Stimulated activated memory B cell treated with anti-CD40 and anti-IgM and Interleukin-4, amounts not matched to agents 10 μg/mL and 1 μg/mL and 100 μg/mL, for 72 hours (primary cell): ENCODE data around the gene FAM20C.
"Not testable (repeated sequence)": the region's sequence is repeated elsewhere in the genome, so short reads cannot be mapped to it uniquely, and the experiment has no call there.

Source experiments
- ATAC-seq: fragments of 150-1000 bp; cut with Tn5 transposase; 2 replicates; pipeline ENCODE4 v1.10.0; 2021
- H3K27ac Mint-ChIP-seq: one replicate; pipeline ENCODE4 v1.8.0; 2022; ENCODE audit warnings: mild to moderate bottlenecking, mixed read lengths
- H3K27me3 Mint-ChIP-seq: one replicate; pipeline ENCODE4 v1.8.0; 2022; ENCODE audit warnings: mixed read lengths
- H3K36me3 Mint-ChIP-seq: one replicate; pipeline ENCODE4 v1.8.0; 2022; ENCODE audit warnings: mixed read lengths
- H3K4me1 Mint-ChIP-seq: one replicate; pipeline ENCODE4 v1.8.0; 2022; ENCODE audit warnings: mixed read lengths
- H3K4me3 Mint-ChIP-seq: one replicate; pipeline ENCODE4 v1.8.0; 2022; ENCODE audit warnings: mild to moderate bottlenecking, moderate library complexity, mixed read lengths
- H3K9me3 Mint-ChIP-seq: one replicate; pipeline ENCODE4 v1.8.0; 2022; ENCODE audit warnings: mixed read lengths

Gene FAM20C

DNA sequence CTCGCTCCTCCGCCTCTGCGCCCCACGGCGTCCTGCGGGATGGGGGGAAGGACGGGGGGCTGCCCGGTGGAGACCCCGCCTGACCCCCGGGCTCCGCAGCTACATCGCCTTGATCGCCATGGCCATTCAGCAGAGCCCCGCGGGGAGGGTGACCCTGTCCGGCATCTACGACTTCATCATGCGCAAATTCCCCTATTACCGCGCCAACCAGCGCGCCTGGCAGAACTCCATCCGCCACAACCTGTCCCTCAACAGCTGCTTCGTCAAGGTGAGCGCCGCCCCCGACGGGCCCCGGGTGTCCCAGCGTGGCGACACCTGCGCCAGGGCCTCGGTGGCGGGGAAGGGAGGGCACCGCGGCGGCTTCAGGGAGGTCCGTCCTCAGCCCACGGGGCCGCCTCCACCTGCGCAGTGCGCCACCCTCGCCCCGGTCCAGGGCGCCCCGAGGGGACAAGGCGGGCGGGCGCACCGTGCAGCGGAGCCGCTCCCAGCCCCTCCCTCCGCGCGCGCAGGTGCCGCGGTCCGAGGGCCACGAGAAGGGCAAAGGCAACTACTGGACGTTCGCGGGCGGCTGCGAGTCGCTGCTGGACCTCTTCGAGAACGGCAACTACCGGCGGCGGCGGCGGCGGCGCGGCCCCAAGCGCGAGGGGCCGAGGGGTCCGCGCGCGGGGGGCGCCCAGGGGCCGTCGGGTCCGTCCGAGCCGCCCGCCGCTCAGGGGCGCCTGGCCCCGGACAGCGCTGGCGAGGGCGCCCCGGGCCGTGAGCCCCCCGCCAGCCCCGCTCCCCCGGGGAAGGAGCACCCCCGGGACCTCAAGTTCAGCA lies 98.4 kb downstream of the FAM20C start:
- peaks cover 46% of the 10 kb centered on the region for H3K27me3 Mint-ChIP-seq
- no peaks in the 10 kb centered on the region for H3K9me3 Mint-ChIP-seq
- peak; percentile 42 for ATAC-seq
- H3K4me3 Mint-ChIP-seq, result no peak overlapping the region
- H3K27ac Mint-ChIP-seq, result no peak overlapping the region
- H3K4me1 Mint-ChIP-seq, result no peaks in the 10 kb centered on the region
- H3K36me3 Mint-ChIP-seq, result no peaks in the 10 kb centered on the region

DNA sequence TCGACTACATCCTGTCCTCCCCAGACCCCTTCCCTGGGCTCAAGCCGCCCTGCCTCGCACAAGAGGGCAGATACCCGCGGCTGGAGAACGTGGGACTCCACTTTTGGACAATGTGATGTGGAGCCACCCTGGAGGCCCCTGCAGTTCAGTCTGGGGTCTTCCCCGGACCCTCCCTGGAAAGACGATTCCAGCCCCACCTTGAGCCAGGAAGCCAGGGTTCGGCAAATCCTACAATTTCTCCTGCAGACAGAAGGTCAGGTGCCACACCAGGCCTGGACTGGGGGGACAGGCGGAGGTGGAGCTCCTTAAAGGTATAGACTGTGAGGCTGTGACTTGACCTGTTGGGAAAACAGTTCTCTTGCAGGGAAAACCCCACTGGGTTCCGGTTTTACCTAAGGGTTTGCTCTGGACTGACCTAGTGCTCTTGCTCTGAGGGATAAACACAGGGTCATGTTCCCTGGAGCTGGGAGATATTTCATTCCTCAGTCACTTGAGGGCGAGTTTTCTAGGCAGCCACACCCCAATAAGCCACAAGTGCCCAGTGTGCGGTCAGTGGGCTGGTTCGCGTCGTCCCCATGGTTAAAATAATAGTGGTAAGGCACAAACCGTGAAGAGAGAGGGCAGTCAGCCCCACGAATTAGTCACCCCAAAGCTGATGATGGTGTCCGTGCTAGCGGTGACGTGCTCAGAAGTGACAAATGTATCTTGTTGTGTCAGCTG lies 99.2 kb downstream of the FAM20C start:
- H3K4me3 Mint-ChIP-seq, result no peak overlapping the region
- H3K9me3 Mint-ChIP-seq, result no peaks in the 10 kb centered on the region
- H3K27ac Mint-ChIP-seq, result no peak overlapping the region
- peaks cover 47% of the 10 kb centered on the region for H3K27me3 Mint-ChIP-seq
- no peaks in the 10 kb centered on the region for H3K36me3 Mint-ChIP-seq
- ATAC-seq, result no peak
- no peaks in the 10 kb centered on the region for H3K4me1 Mint-ChIP-seq

DNA sequence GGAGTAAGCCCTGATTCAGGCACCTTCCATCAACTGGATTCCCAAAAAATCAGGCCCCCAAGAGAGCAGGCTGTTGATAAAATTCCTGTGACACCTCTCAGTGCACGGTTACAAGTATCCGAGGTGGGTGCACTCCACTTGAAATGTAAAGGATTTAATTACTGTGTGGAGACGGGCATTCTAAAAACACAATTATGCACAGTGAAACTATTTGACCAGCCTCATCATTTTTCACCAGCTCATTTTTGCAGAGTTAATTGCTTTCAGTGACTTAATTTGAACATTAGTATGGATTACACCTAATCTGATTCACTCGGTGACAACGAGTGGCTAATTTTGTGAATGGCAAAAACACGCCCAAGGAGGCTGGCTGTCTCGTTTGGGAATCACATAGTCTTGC lies 99.9 kb downstream of the FAM20C start:
- H3K27ac Mint-ChIP-seq, result no peak overlapping the region
- ATAC-seq, result no peak
- H3K4me3 Mint-ChIP-seq, result no peak overlapping the region
- no peaks in the 10 kb centered on the region for H3K4me1 Mint-ChIP-seq
- H3K9me3 Mint-ChIP-seq, result no peaks in the 10 kb centered on the region
- peaks cover 51% of the 10 kb centered on the region for H3K27me3 Mint-ChIP-seq
- no peaks in the 10 kb centered on the region for H3K36me3 Mint-ChIP-seq

DNA sequence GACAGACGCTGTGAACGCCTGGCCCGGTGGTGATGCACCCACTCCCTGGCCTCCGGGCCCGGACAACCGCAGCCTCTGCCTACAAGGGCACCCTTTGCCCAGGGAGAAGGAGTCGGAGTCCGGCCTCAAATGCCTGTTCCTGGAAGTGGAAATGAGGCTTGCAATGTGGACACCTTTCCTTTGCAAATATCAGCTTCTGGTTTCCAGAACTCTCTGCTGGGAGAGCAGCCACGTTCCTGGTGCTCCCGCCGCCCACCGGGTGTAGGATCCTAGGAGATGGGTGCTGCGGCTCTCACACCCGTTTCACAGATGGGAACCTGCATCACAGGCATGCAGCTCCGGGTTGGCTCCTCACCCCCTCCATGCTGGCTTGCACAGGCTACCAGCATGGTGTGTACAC lies 100.5 kb downstream of the FAM20C start:
- Mint-ChIP-seq H3K9me3 (no peaks in the 10 kb centered on the region), H3K36me3 (no peaks in the 10 kb centered on the region), H3K4me3 (no peak overlapping the region), H3K27me3 (peaks cover 45% of the 10 kb centered on the region), H3K27ac (no peak overlapping the region), H3K4me1 (no peaks in the 10 kb centered on the region)
- no peak for ATAC-seq

DNA sequence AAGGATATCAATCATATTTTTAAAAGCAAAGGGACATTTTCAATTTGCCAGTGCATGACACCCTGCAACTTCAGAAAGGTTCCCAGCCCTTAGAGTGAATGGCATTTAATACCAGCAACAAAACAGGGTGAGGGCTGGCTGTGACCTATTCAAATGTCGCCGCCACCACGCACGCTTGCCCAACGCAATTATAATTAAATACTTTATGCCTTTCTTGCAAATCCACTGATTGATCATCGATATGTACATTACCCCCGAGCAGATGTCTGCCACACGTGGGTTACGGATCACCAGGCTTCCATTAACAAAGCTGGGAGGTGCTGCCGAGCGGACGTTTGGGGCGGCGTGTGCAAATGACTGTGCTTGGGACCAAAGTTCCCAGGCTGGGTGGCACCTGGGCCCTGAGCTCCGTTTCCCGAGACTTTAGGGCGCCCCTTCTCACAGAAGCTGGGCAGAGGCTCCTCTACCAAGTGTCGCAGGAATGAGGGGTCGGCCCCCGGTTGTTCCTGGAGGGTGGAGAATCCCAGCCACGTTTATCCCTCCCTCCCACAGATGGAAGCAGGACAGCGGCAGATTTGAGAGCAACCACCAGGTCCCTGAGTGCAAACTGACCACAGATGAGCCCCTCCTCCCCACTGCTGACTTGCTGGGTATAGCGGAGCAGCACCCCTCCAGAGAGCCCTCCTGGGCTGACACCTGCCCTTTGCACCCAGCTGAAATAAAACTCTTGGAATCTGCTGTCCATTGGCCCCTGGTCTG lies 101.5 kb downstream of the FAM20C start:
- no peak for ATAC-seq

DNA sequence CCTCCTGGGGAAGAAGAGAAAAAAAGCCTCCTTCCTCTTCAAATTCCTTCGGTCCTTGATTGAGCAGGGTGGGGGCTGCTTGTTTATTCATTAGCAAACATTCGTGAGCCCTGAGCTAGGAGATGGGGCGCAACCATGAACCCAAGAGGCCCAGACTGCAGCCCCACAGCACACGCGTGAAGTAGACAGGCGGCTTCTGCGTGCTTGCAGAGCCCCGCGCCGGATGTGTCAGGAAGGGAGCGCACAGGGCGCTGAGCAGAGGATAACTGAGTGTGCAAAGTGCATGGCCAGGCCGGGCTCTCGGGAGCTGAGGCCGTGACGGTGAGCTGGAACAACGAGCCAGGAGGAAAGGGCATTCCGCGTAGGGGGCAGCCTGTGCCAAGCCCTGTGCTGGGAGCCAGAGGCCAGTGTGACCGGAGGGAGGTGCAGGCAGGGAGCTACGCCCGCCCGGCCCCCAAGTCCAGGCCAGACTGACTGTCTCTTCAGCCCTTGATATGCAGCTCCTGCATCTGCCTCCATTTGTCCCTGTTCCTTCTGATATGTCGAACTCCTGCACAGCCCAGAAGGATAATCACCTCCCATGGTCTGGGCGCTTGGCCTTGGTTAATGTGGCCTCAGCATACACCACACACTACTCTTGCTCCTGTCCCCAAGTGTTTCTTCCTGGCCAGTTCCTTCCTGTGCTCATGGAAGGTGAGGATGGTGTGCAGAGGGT lies 102.2 kb downstream of the FAM20C start:
- peaks cover 30% of the 10 kb centered on the region for H3K27me3 Mint-ChIP-seq
- H3K4me1 Mint-ChIP-seq, result no peaks in the 10 kb centered on the region
- no peak overlapping the region for H3K4me3 Mint-ChIP-seq
- no peaks in the 10 kb centered on the region for H3K9me3 Mint-ChIP-seq
- no peak overlapping the region for H3K27ac Mint-ChIP-seq
- no peaks in the 10 kb centered on the region for H3K36me3 Mint-ChIP-seq
- ATAC-seq, result no peak

More for the DNA sequence above, 101.5 kb downstream of the FAM20C start:
- H3K4me1 Mint-ChIP-seq, result no peaks in the 10 kb centered on the region
- H3K27ac Mint-ChIP-seq, result no peak overlapping the region
- H3K27me3 Mint-ChIP-seq, result peaks cover 35% of the 10 kb centered on the region
- H3K36me3 Mint-ChIP-seq, result no peaks in the 10 kb centered on the region
- no peak overlapping the region for H3K4me3 Mint-ChIP-seq
- no peaks in the 10 kb centered on the region for H3K9me3 Mint-ChIP-seq

DNA sequence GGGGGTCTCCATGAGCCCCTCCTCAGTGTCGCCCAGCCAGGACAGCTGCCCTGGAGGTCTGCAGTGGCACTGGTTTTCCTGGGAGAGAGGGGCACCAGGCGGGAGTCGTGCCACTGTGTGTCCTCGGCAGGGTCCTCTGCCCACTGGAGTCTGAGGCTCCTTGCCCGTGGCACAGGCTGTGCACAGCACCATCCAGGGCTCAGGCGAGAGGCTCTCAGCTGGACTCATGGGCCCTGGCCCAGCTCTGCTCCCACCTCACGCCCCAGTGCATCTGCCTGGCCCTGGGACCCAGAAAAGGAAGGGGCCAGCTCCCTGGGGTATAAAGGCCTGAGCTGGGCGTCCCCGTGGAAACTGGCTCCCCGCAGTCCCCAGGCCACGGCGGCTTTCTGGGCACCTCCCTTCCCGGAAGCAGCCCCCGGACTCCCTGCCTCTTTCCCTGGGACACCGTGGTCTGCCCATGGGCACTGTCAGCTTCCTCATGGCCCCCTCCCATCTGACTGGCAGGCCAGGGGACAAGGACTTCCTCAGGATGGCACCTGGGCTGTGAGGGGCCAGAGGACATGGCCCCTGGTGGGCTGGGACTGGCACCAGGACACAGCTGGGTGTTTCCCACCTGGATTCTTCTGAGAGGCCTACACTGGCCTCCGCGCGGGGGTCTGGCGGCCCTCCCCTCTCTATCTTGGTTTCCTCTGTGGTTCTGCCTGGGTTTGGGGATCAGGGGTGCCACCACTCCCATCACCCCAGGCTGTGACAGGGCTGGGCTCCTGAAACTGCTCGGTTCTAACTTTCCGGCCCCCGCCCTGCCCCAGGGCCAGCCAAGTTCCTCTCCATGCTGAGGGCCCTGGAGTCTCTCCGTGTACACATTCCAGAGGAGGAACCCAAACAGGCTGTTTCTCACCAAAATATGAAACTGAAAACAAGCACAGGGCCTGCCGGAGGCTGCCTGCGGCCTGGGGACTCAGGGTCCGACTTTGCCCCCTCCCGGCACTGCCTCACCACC lies 103.1 kb downstream of the FAM20C start:
- Mint-ChIP-seq H3K36me3 (no peaks in the 10 kb centered on the region), H3K4me1 (no peaks in the 10 kb centered on the region), H3K27ac (no peak overlapping the region), H3K27me3 (peaks cover 30% of the 10 kb centered on the region), H3K9me3 (no peaks in the 10 kb centered on the region), H3K4me3 (no peak overlapping the region)
- no peak for ATAC-seq

DNA sequence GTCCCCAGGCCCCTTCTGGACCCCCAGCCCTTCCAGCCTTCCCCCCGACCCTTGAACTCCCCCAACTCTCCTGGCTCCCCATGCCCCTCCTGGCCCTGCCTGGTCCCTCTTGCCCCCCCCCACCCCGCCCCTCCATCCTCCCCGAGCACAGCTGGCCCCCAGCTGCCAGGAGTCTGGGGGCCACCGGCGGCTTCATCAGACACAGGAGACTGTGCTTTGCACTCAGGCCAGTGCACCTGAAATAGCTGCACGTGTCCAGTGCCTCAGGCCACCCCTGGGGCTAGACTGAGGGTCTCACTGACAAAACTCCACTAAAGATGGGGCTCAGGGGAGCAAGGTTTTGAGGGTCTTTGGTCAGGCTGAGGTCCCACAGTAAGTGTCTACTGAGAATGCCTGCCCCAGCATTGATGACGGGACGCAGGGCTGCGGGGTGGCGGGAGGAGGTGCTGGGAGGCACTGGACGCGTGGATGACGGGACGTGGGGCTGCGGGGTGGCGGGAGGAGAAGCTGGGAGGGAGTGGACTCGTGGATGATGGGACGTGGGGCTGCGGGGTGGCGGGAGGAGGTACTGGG lies 104.1 kb downstream of the FAM20C start:
- H3K4me1 Mint-ChIP-seq, result no peaks in the 10 kb centered on the region
- ATAC-seq, result no peak
- no peak overlapping the region for H3K27ac Mint-ChIP-seq
- H3K9me3 Mint-ChIP-seq, result no peaks in the 10 kb centered on the region
- H3K36me3 Mint-ChIP-seq, result no peaks in the 10 kb centered on the region
- no peak overlapping the region for H3K4me3 Mint-ChIP-seq
- peaks cover 27% of the 10 kb centered on the region for H3K27me3 Mint-ChIP-seq

DNA sequence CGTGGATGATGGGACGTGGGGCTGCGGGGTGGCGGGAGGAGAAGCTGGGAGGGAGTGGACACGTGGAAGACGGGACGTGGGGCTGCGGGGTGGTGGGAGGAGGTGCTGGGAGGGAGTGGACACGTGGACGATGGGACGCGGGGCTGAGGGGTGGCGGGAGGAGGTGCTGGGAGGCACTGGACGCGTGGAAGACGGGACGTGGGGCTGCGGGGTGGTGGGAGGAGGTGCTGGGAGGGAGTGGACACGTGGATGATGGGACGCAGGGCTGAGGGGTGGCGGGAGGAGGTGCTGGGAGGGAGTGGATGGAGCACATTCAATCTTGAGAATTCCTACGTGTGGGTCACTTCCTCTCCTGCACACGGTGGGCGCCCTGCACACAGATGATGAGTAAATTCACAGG lies 104.8 kb downstream of the FAM20C start:
- ATAC-seq, H3K4me3 Mint-ChIP-seq, H3K9me3 Mint-ChIP-seq, H3K4me1 Mint-ChIP-seq, H3K36me3 Mint-ChIP-seq, H3K27ac Mint-ChIP-seq: not testable (repeated sequence)
- H3K27me3 Mint-ChIP-seq, result peaks cover 21% of the 10 kb centered on the region

DNA sequence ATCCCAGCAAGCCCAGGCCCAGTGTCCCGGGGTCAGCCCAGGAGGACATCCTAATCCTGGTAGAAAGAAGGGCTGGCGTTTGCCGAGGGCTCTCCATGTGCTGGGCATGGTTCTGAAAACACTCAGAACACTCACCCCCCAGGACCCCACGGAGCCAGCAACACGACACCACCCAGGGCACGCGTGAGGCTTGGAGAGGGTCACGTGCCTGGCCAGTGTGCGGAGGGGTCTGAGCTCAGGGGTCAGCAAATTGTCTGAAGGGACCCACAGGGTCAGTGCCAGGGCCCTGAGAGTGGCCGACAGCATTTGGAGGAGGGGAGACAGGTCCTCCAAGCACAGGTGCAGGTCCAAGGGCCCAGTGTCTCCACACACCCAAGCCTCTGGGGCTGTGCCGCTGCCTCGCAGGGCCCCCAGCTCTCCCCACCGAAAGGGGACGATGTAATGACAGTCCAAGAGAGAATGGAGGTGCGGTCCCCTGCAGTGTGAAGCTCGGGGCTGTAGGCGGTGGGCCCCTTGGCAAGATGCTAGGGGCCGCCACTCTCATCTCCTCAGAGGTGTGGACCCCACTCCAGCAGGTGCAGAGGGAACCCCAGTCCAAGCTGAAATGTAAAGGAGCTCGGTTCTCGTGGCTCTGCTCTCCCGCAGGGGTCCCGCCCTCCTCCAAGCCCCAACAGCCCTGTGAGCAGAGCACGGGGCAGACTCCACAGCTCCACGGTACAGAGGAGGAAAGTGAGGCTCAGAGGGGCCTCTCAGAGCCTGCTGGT lies 105.4 kb downstream of the FAM20C start:
- Mint-ChIP-seq H3K4me3 (no peak overlapping the region), H3K9me3 (no peaks in the 10 kb centered on the region), H3K4me1 (no peaks in the 10 kb centered on the region), H3K27me3 (peaks cover 16% of the 10 kb centered on the region), H3K36me3 (no peaks in the 10 kb centered on the region), H3K27ac (no peak overlapping the region)
- ATAC-seq, result no peak

DNA sequence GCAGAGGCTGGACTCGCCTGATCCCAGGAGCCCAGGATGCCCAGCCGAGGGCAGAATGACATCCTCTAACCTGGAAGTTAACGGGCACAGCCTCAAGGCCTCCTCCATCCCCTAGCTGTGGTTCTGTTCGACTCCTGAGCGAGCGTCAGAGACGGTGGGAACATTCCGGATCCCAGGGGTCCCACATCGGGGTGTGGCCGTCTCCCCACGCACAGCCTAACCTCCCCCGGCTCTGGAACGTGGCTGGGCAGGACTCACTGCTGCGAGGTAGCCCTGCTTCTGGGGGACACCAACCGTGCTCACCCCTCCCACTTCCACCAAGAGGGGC lies 106.0 kb downstream of the FAM20C start:
- peaks cover 11% of the 10 kb centered on the region for H3K27me3 Mint-ChIP-seq
- H3K36me3 Mint-ChIP-seq, result no peaks in the 10 kb centered on the region
- no peak overlapping the region for H3K4me3 Mint-ChIP-seq
- no peak for ATAC-seq
- H3K4me1 Mint-ChIP-seq, result no peaks in the 10 kb centered on the region
- H3K9me3 Mint-ChIP-seq, result no peaks in the 10 kb centered on the region
- H3K27ac Mint-ChIP-seq, result no peak overlapping the region

DNA sequence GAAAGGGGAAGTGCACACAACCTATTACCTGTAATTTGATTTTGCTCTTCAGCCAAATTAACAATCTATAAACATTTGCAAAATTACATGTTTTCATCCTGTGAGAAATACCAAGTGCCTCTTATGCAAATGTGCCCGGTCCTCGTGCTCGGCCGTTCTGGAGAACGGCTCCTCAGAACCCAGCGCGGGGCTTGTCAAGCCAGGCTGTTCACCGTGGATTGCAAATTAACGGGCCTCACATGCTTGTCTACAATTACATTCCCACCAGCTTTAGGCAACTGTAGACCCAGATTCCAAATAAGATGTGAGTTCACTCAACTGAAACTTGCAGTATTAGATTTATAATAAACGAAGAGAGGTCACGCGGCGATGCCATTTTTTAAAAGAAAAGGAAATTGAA lies 106.4 kb downstream of the FAM20C start:
- ATAC-seq, result no peak
- H3K9me3 Mint-ChIP-seq, result no peaks in the 10 kb centered on the region
- H3K27me3 Mint-ChIP-seq, result peaks cover 10% of the 10 kb centered on the region
- H3K36me3 Mint-ChIP-seq, result no peaks in the 10 kb centered on the region
- no peak overlapping the region for H3K4me3 Mint-ChIP-seq
- H3K4me1 Mint-ChIP-seq, result no peaks in the 10 kb centered on the region
- no peak overlapping the region for H3K27ac Mint-ChIP-seq

DNA sequence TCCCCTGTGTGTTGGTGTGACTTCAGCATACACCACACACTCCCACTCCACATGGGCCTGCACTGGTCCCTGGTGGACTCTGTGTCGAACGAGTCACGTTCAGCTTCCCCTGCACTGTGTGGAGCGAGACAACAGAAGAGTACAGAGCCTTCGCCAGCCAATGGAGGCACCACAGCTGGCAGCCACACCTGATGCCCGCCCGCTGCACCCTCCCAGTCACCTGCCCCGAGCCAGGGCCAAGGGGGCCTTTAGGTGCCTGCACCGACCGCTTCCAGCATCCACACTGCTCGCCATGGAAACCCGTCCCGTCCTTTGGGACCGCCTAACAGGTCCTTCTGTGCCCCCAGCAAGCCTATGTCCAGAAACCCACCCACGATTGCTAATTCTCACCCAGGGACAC lies 106.8 kb downstream of the FAM20C start:
- no peaks in the 10 kb centered on the region for H3K36me3 Mint-ChIP-seq
- H3K4me1 Mint-ChIP-seq, result no peaks in the 10 kb centered on the region
- no peak overlapping the region for H3K4me3 Mint-ChIP-seq
- no peak overlapping the region for H3K27ac Mint-ChIP-seq
- peaks cover 10% of the 10 kb centered on the region for H3K27me3 Mint-ChIP-seq
- no peaks in the 10 kb centered on the region for H3K9me3 Mint-ChIP-seq
- no peak for ATAC-seq
